ENCODE measurements around the gene SUPT20HL1.
"Not testable (repeated sequence)": the region's sequence is repeated elsewhere in the genome, so short reads cannot be mapped to it uniquely, and the experiment has no call there.

Gene SUPT20HL1

DNA sequence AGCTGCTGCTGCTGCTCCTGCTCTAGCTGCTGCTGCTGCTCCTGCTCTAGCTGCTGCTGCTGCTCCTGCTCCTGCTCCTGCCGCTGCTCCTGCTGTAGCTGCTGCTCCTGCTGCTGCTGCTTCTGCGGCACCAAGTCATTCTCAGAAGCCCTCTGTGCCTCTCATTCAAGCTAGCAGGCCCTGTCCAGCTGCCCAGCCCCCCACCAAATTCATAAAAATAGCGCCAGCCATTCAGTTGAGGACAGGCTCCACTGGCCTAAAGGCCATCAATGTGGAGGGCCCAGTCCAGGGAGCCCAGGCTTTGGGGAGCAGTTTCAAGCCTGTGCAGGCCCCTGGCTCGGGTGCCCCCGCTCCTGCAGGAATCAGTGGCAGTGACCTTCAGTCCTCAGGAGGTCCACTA, 3.9 kb downstream of the SUPT20HL1 start:
- no peak for DNase-seq

DNA sequence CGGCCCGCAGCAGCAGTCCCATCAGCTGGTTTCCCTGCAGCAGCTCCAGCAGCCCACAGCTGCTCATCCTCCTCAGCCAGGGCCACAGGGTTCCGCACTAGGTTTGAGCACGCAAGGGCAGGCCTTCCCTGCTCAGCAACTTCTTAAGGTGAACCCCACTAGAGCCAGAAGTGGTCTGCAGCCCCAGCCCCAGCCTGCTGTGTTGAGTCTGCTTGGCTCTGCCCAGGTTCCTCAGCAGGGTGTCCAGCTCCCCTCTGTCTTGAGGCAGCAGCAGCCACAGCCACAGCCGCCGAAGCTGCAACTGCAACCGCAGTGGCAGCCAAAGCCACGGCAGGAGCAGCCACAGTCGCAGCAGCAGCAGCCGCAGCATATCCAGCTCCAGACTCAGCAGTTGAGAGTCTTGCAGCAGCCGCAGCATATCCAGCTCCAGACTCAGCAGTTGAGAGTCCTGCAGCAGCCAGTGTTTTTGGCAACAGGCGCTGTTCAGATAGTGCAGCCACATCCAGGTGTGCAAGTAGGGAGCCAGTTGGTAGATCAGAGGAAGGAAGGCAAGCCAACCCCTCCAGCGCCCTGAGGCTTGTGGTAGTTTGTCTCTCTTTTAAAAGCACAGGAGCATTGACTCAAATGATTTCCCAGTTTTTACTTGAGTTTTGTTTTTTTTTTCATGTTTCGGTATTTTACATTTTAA, 4.6 kb downstream of the SUPT20HL1 start:
- DNase-seq = no peak

DNA sequence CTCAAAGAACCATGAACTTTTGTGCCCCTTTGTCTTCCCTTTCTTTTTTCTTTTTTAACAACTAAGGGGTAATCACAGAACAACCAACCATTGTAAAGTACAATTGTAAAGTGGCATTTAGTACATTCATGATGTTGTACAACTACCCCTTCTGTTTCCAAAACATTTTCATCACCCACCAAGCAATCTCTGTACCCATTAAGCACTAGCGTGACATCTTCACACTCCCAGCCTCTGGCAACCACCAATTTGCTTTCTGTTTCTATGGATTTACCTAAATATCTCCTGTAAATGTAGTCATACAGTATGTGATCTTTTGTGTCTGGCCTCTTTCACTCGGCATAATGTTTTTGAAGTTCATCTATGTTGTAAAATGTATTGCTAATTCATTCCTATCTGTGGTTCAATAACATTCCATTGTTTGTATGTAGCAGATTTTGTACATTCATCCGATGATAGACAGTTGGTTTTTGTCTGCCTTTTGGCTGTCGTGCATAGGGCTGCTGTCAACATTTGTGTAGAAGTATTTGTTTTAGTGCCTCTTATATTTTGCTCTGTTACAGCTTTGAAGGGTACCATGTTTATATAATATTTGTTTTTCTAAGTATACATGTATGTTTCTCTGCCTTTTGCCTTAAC, 6.4 kb downstream of the SUPT20HL1 start:
- not testable (repeated sequence) for DNase-seq

DNA sequence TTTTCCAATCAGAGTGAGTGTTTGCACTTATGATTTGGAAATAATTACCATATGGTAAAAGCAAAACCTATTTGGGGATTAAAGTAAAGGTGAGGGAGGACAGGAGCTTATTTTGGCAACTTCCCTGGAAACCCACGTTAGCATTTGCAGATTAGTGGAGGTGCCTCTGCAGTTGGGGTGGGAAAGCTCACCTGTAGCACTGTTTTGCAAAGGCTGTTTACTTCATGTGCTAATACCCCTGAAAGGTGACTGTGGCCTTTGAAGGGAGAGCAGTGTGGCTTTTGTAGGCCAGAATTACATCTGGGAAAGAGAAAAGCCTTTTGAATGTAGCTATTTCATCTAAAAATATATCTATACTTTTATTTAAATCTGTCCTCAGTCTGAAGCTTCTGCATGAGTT, 9.4 kb downstream of the SUPT20HL1 start:
- DNase-seq = no peak

DNA sequence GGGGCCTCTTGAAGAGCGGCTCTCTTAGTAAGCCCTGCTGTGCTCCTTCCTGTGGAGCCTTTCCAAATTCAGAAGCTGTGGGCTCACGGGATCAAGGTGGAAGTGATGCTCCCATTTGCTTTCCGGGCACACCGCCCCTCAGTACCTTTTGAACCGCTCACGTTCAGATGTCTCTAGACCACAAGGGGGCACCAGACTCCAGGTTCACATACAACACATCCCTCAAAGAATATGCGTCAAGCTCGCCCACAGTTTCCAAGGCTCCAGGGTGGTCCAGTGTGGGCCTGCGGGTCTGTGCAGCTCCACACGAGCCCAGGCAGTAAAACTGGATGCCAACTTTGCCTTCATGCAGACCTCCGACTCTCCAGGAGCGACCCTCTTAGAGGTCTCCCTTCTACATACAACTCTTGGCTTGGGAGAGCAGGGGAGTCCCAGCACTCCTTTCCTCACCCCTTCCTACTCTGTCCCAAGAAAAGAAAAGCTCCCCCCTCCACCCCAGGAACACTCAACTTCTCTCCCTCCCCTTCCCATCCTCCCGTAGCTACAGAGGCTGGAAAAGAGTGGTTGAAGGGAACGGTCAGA, 11.0 kb downstream of the SUPT20HL1 start:
- peak; percentile 65 for DNase-seq

DNA sequence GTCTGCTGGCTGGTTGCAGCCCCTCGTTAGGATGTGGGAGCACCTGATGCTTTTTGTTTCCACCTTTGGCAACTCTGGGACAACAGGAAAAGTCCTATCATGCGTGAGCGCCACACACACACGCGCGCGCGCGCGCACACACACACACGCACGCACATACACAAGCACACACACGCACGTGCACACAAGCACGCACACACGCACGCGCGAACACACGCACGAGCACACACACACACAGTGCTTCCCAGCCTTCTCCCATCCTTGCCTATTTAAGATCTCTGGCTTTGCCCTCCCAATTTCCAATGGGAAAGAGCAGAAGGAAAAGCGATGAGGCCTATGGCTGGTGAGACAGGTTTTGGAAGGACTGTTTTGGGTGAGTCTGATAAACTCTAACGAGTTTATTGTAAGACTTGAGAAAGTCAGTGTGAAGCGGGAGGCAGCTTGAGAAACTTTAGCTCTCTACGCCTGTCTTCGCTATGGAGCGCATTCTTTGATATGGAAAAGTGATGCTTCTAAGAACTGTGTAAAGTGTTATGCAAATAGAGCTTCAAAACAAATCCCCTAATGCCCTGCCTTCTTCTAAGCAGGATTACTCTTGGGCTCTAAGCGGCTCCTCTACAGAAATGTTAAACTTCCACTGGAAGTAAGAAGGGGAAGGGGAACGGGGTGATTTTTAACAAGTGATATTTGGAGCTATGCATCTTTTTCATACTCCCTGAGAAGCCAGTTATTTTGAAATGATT, 11.8 kb downstream of the SUPT20HL1 start:
- no peak for DNase-seq

DNA sequence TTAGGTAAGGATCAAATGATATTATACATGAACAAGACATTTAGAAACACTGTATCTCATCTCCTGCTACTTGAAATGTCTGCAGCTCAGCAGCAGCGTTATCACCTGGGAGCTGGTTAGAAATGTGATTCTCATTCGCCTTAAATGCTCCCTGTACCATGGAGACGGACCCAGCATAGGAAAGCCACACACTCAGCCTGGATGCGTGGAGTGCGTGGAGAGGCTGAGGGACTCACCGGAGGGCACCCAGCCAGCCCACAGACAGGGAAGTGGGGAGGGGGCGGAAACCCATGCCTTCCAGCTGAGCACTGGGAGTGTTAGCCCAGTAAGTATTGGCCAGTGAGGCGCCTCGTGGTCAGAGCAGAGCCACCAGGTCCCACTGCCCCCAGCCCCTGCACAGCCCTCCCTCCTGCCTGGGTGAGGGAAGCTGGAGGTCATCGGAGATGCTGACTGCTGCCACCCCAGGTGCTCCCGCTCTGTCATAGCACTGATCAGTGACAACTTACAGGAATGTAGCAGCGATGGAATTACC, 15.2 kb downstream of the SUPT20HL1 start:
- no peak for DNase-seq

DNA sequence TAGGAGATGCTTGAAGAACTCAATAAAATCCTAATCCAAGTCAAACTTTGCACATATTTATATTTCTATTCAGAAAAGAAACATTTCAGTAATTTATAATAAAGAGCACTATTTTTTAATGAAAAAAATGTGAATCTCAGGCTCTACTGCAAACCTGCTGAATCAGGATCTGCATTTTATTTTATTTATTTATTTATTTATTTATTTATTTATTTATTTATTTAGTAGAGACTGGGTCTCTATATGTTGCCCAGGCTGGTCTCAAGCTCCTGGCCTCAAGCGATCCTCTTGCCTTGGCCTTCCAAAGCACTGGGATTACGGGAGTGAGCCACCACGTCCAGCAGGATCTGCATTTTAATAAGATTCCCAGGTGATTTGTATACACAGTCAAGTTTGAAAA, 16.0 kb downstream of the SUPT20HL1 start:
- no peak for DNase-seq

DNA sequence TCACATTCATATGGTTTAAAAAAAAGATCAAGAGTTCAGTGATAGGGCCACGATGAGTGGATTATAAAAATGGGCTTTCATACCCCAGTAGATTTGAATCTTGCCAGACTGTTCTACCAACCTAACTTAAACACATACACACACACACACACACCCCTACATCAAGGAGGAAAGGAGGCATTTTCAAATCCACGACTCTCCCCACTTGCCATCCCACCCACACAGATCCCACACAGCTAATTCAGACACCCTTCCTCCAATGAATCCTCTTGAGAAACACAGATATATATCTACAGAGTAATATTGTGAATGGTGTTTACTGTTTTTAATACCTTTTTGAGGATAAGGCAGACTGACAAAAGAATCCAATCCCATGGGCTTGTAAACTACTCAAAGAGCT, 16.8 kb downstream of the SUPT20HL1 start:
- no peak for DNase-seq

DNA sequence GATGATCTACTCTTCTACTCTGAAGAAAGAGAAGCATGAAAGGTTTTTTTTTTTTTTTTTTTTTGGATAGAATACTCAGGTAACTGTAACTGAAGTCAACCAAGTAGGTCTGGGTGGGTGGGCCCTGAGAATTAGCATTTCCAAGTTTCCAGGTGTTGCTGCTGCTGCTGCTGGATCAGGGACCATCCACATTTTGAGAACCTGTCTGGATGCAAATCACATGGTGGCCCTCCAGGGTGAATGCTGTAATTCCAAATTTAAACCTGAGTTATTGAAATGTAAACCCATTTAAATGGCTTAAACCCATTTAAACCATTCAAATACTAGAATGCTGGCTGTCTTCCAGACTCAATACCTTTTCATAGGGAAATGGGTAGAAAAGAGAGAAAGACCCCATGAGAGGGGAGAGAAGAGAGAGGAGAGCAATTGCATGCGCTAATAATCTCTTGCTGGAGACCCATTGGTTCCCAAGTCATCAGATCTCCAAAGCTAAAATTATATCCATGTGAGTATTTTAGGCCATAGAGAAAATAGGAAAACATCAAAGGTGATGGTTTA, 17.6 kb downstream of the SUPT20HL1 start:
- no peak for DNase-seq

DNA sequence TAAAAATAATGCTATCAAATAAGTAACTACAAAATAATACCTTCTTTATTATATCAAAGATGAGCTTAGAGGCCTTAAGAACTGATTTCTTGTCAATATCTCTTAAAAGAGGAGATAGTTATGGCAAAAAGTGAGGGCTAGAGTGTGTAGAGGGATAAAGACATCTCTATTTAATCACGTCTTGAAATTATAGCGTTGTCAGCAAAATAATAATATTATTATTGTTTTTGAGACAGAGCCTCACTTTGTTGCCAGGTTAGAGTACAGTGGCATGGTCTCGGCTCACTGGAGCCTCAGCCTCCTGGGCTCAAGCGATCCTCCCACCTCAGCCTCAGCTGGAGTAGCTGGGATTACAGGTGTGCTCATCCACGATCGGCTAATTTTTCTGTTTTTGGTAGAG, 18.3 kb downstream of the SUPT20HL1 start:
- no peak for DNase-seq

DNA sequence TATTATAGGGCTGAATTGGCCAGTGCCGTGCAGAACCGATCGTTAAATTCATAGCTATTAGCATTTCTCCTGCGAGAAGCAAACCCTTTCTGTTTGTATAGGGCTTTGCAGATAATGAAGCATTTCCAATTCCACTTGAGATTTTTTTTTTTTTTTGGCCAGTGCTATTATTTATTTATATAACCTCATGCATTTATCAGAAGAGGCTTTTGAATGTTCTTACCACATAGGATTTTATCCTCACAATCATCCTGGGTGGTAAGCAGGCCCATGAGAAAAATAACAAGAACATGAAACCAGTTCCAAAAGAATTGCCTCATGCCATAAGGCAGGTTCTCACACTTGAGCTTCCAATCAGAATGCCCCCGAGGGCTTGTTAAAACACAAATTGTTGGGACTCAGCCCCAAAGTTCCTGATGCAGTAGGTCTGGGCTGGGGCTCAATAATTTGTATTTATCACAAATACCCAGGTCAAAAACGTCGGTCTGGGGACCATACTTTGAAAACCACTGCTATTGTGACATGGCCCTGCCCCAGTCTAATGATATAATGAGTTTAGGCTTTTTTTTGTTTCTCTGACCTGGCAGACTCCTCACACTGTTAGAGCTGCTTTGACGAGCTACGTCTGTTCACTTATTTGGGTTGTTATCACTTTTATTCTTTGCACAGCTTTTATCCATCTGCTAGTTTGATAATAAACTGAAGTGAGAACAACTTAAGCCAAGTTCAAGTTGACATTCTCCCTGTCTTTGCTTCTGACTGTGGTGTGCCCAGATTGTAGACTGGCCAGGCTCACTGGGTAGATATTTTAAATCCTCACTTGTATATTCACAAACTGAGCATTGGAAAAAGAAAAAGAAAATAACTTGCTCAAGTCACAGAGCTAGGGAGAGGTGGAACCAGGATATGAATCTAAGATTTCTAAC, 20.1 kb downstream of the SUPT20HL1 start:
- no peak for DNase-seq

DNA sequence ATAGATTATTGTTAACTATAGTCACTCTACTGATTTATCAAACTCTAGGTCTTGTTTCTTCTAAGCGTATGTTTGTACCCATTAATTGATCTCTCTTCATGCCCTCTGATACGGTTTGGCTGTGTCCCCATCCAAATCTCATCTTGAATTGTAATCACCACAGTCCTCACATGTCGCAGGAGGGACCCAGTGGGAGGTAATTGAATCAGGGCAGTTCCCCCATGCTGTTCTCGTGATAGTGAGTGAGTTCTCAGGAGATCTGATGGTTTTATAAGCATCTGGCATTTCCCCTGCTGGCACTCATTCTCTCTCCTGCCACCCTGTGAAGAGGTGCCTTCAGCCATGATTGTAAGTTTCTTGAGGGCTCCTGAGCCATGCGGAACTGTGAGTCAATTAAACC, 21.9 kb downstream of the SUPT20HL1 start:
- DNase-seq = not testable (repeated sequence)

DNA sequence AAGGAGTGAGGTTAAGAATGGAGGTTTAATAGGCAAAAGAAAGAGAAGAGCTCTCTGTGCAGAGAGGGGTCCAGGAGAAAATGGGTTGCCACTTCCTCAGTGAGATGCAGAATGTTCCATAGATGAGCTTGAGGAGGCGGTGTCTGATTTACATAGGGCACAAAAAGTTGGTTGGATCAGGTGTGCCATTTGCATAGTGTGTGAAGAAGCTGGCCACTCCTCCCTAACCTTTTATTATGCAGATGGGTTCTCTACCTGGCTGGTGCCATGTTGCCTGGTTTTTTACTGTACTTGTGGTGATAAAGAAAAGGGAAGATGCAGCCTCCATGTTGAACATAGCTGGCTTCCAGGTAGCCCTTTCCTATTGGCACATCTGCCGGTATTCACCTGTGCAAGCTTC, 27.3 kb downstream of the SUPT20HL1 start:
- DNase-seq = no peak

DNA sequence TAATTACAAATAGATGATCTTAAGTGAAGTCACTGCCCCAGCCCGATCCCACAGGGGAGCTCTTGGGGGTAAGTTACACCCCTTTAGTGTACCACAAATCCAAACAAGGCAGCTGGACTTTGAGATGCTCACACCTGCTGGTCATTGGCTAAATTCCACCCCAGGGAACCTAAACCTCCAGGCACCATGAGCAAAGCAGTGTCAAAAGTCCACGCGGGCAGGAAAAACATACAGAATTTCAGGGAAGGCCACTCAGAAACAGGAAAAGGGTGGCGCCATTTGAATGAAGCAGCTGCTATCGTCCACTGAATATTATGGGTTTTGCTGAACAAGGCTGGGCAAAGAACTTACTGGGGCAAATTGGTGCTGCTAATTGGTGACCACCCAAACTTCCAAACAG, 30.9 kb downstream of the SUPT20HL1 start:
- no peak for DNase-seq

DNA sequence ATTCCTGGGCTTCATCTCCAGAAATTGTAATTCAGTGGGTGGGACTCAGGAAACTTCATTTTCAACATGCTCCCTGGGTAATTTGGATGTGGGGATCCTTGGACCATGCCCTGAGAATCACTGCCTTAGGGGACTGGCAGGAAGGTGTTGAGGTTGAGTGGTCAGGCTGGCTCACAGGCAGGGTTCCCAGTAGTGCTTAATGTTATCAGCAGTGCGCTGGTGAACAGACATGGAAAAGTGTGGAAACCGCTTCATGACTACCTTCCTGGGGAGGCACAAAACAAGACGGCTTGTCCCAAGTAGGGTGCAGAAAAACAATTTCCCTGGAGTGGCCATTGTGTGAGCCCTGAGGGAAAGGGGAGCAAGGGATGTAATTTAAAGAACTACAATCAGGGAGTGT, 31.4 kb downstream of the SUPT20HL1 start:
- no peak for DNase-seq

DNA sequence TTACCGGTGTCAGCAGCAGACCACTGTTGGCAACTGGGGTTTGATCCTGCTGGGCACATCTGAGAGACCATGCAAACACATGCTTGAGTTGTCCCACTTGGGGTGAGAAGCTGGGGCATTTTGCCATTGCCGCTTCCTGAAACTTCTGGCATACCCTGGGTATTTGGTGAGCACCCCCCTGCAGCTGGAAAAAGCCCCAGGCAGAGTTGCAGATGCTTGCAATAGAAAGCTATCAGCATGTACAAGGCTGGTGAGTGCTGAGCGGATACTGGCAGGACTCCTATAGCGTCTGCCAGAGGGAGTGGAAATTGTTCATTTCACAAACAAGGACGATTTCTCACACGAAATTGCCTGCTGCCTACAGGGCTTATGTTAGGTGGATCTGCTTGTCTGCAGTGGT, 32.3 kb downstream of the SUPT20HL1 start:
- no peak for DNase-seq

DNA sequence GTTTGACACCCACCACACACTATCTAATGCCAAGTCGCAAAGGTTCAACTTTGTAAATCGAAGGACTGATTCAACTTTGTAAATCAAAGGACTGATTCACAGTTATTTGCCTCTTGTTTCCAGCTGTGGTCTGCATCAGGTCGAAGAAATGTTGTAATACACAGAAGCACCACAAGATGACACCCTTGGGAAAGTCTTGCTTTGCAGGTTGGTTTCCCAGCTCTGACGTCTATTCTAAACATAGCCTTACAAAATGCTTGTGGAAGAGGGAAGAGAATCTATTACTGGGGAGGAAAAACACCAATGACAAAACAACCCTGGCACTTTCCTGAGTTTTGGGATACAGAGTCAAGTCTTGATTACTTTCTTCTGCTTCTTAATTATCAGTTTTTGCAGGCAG, 35.3 kb downstream of the SUPT20HL1 start:
- DNase-seq = peak; percentile 77

DNA sequence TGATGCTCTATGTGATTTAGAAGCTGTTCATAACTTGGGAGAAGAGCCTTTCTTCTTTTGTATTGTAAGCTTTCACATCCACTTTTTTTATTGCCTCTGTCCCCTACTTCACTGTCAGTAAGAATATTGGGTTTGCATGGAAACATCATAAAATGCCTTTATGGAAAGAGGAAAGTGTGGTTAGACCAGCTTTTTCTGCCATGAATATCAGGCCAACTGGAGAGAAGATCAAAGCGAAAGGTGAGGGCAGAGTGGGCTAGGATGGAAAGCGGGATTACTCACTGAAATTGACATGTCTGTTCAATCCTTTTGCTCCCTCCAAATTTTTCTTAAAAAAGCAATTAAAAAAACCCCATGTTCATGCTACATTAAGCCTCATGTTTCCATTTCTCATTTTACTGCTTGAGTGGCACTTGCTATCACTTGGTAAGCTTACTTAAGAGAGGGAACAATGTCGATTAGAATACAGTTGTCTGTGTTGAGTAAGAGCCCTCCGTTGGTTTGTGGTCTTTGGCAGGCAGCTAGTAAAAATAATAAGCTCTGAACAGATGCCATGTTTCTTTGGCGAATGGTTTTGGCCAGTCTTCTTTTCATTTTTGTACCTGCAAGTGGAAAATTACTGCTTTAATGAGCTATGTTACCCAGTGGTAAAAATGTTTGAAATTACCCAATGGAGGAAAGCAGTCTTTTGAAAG, 35.9 kb downstream of the SUPT20HL1 start:
- no peak for DNase-seq

DNA sequence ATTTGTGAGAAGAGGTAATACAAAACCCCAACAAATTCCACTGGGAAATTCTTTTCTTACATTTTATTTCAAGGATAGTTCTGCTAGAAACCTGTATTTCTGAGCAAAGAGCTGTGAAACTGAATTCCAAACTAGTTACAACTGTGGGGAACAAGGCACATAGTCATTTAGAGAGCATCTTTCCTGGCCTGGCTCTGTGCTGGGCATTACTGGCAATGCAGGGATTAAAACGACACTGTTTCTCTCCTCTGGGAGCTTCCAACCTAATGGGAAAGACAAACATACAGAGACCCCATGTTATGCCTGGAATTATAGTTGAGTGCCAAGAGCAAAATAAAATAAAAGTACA, 36.5 kb downstream of the SUPT20HL1 start:
- no peak for DNase-seq

DNA sequence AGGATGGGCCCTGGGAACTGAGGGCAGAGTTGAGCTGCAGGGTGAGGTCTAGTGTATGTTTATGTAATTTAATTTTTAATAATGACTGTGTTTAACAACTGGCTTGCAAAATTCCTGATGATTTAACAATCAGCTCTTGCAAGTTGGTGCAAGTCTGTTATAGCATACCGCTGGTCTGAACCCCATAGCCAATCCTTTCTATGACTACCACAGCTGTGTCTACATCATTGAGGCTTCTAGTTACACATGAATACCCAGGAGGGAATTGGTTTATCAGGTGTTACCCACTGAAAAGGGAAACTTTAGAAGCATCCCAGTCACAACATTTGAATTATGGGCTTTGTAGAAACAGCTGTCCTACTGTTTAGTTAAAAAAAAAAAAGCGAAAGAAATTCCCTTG, 38.3 kb downstream of the SUPT20HL1 start:
- no peak for DNase-seq

DNA sequence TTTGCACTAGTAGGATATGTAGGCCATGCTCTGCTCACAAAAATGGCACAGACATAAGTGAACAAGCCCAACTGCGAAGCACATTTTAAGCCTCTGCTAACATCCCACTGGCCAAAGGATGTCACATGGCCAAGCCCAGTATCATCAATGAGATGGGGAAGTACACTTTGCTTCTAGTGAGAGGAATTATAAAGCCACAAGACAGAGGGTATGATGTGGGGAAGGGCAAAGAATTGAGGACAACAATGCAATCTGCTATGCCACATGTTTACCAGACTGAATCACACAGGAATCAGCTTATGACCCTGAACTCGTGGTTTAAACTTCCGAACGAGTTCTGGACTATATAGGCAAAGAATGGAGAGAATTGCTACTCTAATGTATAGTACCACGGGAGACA, 39.1 kb downstream of the SUPT20HL1 start:
- DNase-seq = no peak
